ENCODE measurements around the gene TMEM175. TPM values are rescaled to one million over a fixed set of nuclear protein-coding genes. Genes with fewer than 3 reads are reported as not detected.

TMEM175 gene
- total and polyA plus RNA-seq, 2 of the 13 experiments (the other 11 are each of a cell fraction or from before 2014, with no cell fraction given), result 5.1 to 9.9 TPM

DNA sequence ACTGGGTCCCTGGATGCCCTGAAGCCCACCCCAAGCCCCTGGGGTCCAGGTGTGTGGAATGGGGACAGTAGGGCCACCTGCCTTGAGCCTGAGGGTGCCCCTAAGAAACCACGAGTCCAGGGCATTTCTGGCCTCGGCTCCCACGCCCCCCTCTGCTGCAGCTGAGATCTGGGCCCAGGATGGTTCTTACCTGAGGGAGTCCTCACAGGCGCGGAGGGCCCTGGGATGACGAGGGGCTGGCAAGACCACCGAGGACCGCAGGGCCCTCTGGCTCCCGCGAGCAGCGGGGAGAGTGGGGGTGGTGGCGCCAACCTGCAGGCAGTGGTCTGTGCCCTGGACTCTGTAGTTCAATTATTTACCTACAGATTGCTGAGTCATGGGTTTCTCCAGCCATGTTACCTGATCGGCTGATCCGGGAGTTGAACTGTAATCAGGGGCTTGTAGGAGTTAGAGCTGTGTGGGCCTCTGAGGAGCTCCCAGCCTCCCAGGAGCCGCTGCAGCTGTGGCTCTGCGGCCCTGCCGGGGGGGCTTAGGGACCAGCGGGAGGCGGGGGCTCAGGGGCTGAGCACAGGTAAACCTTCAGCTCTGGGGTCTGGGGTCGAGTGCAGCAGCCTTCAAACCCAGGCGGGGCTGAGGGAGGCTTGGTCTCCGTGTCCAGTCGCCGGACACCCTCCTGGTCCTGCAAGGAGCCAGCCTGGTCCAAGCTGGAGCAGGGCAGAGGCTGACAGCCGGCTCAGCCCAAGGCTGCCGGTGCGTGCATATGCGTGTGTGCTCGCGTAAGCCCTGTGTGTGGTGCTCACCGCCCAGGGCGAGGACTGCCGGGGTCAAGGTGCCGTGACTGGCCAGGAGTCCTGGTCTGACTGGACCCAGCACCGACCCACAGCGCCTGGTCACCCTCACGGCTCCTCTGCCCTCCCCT, 61.1 kb downstream of the TMEM175 start, which contains the start of gene SLC26A1 (continued):
- TF ChIP-seq, protein P1, sequence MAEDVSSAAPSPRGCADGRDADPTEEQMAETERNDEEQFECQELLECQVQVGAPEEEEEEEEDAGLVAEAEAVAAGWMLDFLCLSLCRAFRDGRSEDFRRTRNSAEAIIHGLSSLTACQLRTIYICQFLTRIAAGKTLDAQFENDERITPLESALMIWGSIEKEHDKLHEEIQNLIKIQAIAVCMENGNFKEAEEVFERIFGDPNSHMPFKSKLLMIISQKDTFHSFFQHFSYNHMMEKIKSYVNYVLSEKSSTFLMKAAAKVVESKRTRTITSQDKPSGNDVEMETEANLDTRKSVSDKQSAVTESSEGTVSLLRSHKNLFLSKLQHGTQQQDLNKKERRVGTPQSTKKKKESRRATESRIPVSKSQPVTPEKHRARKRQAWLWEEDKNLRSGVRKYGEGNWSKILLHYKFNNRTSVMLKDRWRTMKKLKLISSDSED (CRISPR knock-in tag; IDR thresholded peaks at IDR 0.05), result no peak
- TF ChIP-seq FOXA3 (CRISPR knock-in tag; IDR thresholded peaks at IDR 0.05), result peak; percentile 68
- TF ChIP-seq KLF6 (CRISPR knock-in tag; IDR thresholded peaks at IDR 0.05), result 0 out of 2 replicates have a peak, but pooled peaks have one; percentile 32
- TF ChIP-seq ZNF337 (CRISPR knock-in tag; IDR thresholded peaks at IDR 0.05; ENCODE audit: borderline replicate concordance, low read depth), result peak; percentile 72; the same call in 1 of the 2 replicates
- TF ChIP-seq ZNF350 (CRISPR knock-in tag; IDR thresholded peaks at IDR 0.05; ENCODE audit: borderline replicate concordance, low read depth), result peak; percentile 3; the same call in 1 of the 2 replicates
- peak; percentile 50 for TF ChIP-seq PHF5A (CRISPR knock-in tag; IDR thresholded peaks at IDR 0.05; ENCODE audit: low read depth, unreplicated experiment)
- peak; percentile 57; the same call in 1 of the 2 replicates for TF ChIP-seq ZNF563 (CRISPR knock-in tag; IDR thresholded peaks at IDR 0.05)
- TF ChIP-seq, protein P2, sequence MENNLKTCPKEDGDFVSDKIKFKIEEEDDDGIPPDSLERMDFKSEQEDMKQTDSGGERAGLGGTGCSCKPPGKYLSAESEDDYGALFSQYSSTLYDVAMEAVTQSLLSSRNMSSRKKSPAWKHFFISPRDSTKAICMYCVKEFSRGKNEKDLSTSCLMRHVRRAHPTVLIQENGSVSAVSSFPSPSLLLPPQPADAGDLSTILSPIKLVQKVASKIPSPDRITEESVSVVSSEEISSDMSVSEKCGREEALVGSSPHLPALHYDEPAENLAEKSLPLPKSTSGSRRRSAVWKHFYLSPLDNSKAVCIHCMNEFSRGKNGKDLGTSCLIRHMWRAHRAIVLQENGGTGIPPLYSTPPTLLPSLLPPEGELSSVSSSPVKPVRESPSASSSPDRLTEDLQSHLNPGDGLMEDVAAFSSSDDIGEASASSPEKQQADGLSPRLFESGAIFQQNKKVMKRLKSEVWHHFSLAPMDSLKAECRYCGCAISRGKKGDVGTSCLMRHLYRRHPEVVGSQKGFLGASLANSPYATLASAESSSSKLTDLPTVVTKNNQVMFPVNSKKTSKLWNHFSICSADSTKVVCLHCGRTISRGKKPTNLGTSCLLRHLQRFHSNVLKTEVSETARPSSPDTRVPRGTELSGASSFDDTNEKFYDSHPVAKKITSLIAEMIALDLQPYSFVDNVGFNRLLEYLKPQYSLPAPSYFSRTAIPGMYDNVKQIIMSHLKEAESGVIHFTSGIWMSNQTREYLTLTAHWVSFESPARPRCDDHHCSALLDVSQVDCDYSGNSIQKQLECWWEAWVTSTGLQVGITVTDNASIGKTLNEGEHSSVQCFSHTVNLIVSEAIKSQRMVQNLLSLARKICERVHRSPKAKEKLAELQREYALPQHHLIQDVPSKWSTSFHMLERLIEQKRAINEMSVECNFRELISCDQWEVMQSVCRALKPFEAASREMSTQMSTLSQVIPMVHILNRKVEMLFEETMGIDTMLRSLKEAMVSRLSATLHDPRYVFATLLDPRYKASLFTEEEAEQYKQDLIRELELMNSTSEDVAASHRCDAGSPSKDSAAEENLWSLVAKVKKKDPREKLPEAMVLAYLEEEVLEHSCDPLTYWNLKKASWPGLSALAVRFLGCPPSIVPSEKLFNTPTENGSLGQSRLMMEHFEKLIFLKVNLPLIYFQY (CRISPR knock-in tag; IDR thresholded peaks at IDR 0.05; ENCODE audit: borderline replicate concordance), result peak; percentile 96; the same call in 1 of the 2 replicates
- peak; percentile 97; the same call in 1 of the 2 replicates for TF ChIP-seq ZC3H4 (CRISPR knock-in tag; IDR thresholded peaks at IDR 0.05; ENCODE audit: borderline replicate concordance)
- TF ChIP-seq, protein P3, sequence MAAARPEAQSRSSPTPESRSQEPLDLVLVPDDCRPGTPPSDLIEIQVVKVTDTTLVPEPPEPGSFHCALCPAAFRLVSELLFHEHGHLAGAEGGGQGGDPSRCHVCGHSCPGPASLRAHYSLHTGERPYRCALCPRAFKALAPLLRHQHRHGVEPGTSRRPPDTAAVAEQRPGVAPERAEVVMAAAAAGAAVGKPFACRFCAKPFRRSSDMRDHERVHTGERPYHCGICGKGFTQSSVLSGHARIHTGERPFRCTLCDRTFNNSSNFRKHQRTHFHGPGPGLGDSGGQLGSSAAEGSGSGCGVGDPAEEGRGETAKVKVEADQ (CRISPR knock-in tag; IDR thresholded peaks at IDR 0.05; ENCODE audit: borderline replicate concordance), result peak; percentile 77; the same call in 1 of the 2 replicates
- TF ChIP-seq MAF1 (CRISPR knock-in tag; IDR thresholded peaks at IDR 0.05; ENCODE audit: borderline replicate concordance), result 0 out of 2 replicates have a peak, but pooled peaks have one; percentile 43
- TF ChIP-seq, protein P4, sequence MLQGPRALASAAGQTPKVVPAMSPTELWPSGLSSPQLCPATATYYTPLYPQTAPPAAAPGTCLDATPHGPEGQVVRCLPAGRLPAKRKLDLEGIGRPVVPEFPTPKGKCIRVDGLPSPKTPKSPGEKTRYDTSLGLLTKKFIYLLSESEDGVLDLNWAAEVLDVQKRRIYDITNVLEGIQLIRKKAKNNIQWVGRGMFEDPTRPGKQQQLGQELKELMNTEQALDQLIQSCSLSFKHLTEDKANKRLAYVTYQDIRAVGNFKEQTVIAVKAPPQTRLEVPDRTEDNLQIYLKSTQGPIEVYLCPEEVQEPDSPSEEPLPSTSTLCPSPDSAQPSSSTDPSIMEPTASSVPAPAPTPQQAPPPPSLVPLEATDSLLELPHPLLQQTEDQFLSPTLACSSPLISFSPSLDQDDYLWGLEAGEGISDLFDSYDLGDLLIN (CRISPR knock-in tag; IDR thresholded peaks at IDR 0.05; ENCODE audit: borderline replicate concordance), result no peak
- TF ChIP-seq ZNF430 (CRISPR knock-in tag; IDR thresholded peaks at IDR 0.05), result 0 out of 2 replicates have a peak, but pooled peaks have one; percentile 14
- TF ChIP-seq ZNF619 (CRISPR knock-in tag; IDR thresholded peaks at IDR 0.05), result no peak
- TF ChIP-seq RFXAP (CRISPR knock-in tag; IDR thresholded peaks at IDR 0.05; ENCODE audit: borderline replicate concordance), result 0 out of 2 replicates have a peak, but pooled peaks have one; percentile 63
- peak in 1 of 2 experiments; percentile 44; a peak in 1 of 4 replicates for TF ChIP-seq NR2F1 (CRISPR knock-in tag; IDR thresholded peaks at IDR 0.05)
- TF ChIP-seq ZNF724P (CRISPR knock-in tag; IDR thresholded peaks at IDR 0.05; ENCODE audit: borderline replicate concordance), result no peak; the same call in 1 of the 2 replicates
- TF ChIP-seq MAFG (CRISPR knock-in tag; IDR thresholded peaks at IDR 0.05), result peak; percentile 97
- TF ChIP-seq FOXC1 (CRISPR knock-in tag; IDR thresholded peaks at IDR 0.05; ENCODE audit: borderline replicate concordance), result peak; percentile 67; the same call in 1 of the 2 replicates
- 0 out of 2 replicates have a peak, but pooled peaks have one; percentile 50 for TF ChIP-seq ELF4 (CRISPR knock-in tag; IDR thresholded peaks at IDR 0.05; ENCODE audit: borderline replicate concordance)

All from HepG2 (cell line).